Measurements from ENCODE around the gene GABBR2.
"Not testable (repeated sequence)": the region's sequence is repeated elsewhere in the genome, so short reads cannot be mapped to it uniquely, and the experiment has no call there.

Gene GABBR2

GRCh38 chr9:98591696-98592095 is 117.0 kb downstream of the GABBR2 start:
- no peak for DNase-seq

GRCh38 chr9:98590101-98590500 is 118.6 kb downstream of the GABBR2 start:
- DNase-seq, result no peak

GRCh38 chr9:98589102-98589501 is 119.6 kb downstream of the GABBR2 start:
- no peak for DNase-seq

- DNase-seq, result not testable (repeated sequence)
These were observed 123.8 kb downstream of the GABBR2 start for GRCh38 chr9:98584853-98585438.

GRCh38 chr9:98584059-98584458 is 124.7 kb downstream of the GABBR2 start:
- no peak for DNase-seq

GRCh38 chr9:98583417-98583816 is 125.3 kb downstream of the GABBR2 start:
- DNase-seq, result no peak

- no peak for DNase-seq
These were observed 127.8 kb downstream of the GABBR2 start for GRCh38 chr9:98580956-98581355.

- DNase-seq, result no peak
These were observed 129.0 kb downstream of the GABBR2 start for GRCh38 chr9:98579700-98580099.

- no peak for DNase-seq
These were observed 131.3 kb downstream of the GABBR2 start for GRCh38 chr9:98577446-98577845.

- no peak for DNase-seq
These were observed 131.9 kb downstream of the GABBR2 start for GRCh38 chr9:98576859-98577258.

- DNase-seq, result no peak
These were observed 132.4 kb downstream of the GABBR2 start for GRCh38 chr9:98576354-98576753.

- DNase-seq, result no peak
These were observed 133.1 kb downstream of the GABBR2 start for GRCh38 chr9:98575379-98576346.

GRCh38 chr9:98573749-98574278 is 134.9 kb downstream of the GABBR2 start:
- DNase-seq, result no peak

- no peak for DNase-seq
These were observed 135.9 kb downstream of the GABBR2 start for GRCh38 chr9:98572796-98573195.

- DNase-seq, result no peak
These were observed 136.6 kb downstream of the GABBR2 start for GRCh38 chr9:98572054-98572627.

GRCh38 chr9:98571643-98572042 is 137.1 kb downstream of the GABBR2 start:
- no peak for DNase-seq

- DNase-seq, result no peak
These were observed 137.9 kb downstream of the GABBR2 start for GRCh38 chr9:98570663-98571440.

- no peak for DNase-seq
These were observed 138.7 kb downstream of the GABBR2 start for GRCh38 chr9:98570055-98570454.

- DNase-seq, result no peak
These were observed 139.2 kb downstream of the GABBR2 start for GRCh38 chr9:98569491-98569890.

GRCh38 chr9:98568909-98569469 is 139.7 kb downstream of the GABBR2 start:
- DNase-seq, result no peak

- no peak for DNase-seq
These were observed 140.4 kb downstream of the GABBR2 start for GRCh38 chr9:98568234-98568908.

Measured in stimulated activated CD4-positive, alpha-beta T cell treated with anti-CD3 and anti-CD28 coated beads, Interleukin-4, amount 100 ng/mL, for 1 hour (primary cell).